ENCODE measurements around the gene NRL. TPM values are rescaled to one million over a fixed set of nuclear protein-coding genes. Genes with fewer than 3 reads are reported as not detected.

The NRL gene
- total and polyA plus RNA-seq, 11 donors, result 1.3 to 3.0 (median 2.1) TPM

DNA sequence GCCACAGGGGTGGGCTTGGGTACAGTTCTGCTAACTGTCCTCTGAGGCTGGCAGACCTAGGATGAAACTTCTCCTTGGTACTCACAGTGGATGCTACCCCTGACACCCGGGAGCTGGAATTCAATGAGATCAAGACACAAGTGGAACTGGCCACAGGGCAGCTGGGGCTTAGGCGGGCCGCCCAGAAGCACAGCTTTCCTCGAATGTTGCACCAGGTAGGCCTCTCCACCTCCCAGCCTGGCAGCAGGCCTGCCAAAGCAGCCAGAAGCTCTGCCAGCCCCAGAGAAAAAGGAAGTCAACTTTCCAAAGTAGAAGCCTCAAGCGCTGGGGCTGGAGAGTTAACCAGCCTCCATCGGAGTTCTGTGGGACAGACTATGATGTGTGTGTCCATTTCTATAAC lies 2.4 kb upstream of the NRL start:
- intact Hi-C loops (cut with DNase I), result no loop called here

DNA sequence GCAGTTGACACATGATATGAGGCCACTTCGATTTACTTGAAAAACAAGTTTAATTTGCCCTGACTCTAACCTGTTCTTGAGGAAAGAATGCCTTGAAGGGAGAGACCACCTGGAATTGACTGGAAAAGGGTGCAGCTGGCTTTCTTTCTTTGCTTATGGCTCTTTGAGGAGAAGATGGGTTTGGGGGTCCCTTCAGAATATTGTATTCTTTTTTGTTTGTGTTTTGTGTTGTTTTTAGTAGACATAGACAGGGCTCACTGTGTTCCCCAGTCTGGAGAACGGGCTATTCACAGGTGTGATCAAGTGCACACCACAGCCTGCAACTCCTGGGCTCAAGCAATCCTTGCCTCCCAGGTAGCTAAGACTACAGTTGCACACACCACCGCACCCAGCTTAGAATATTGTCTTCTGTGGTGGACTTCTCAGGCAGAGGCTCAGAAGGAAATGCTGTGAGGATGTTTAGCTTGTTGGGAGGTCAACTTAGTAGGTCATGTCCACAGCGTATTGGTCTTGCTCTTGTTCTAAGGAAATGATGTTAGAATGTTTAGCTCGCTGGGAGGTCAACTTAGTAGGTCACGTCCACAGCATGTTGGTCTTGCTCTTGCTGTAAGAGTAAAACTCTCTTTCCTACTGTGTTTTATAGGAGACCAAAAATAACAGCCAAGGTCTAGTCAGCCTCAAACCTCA lies 1.5 kb upstream of the NRL start:
- Histone ChIP-seq H3K4me3 (peak overlapping the region in 9 of 12 donors; percentile 59 to 79 (median 71)), H3K36me3 (peaks cover 0 to 51% (median 45%) of the 10 kb centered on the region in 9 donors), H3K9me3 (no peaks in the 10 kb centered on the region), H3K27me3 (no peaks in the 10 kb centered on the region), H3K27ac (no peak overlapping the region), H3K4me1 (peaks cover 0 to 28% (median 17%) of the 10 kb centered on the region in 12 donors)
- 82 to 84% (median 83%) methylated on average over 6 of the region's 6 CpGs for WGBS, 4 donors
- ATAC-seq (no peak), DNase-seq (no peak)
- TF ChIP-seq, protein P1, sequence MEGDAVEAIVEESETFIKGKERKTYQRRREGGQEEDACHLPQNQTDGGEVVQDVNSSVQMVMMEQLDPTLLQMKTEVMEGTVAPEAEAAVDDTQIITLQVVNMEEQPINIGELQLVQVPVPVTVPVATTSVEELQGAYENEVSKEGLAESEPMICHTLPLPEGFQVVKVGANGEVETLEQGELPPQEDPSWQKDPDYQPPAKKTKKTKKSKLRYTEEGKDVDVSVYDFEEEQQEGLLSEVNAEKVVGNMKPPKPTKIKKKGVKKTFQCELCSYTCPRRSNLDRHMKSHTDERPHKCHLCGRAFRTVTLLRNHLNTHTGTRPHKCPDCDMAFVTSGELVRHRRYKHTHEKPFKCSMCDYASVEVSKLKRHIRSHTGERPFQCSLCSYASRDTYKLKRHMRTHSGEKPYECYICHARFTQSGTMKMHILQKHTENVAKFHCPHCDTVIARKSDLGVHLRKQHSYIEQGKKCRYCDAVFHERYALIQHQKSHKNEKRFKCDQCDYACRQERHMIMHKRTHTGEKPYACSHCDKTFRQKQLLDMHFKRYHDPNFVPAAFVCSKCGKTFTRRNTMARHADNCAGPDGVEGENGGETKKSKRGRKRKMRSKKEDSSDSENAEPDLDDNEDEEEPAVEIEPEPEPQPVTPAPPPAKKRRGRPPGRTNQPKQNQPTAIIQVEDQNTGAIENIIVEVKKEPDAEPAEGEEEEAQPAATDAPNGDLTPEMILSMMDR (IDR thresholded peaks at IDR 0.05), result no peak
- TF ChIP-seq POLR2A (IDR thresholded peaks at IDR 0.05), result no peak
- intact Hi-C loops (cut with DNase I), result no loop called here

More for the DNA sequence above, 2.4 kb upstream of the NRL start:
- WGBS, 4 donors, result 86 to 91% (median 88%) methylated on average over 6 of the region's 6 CpGs
- ATAC-seq, result no peak
- peaks cover 0 to 60% (median 54%) of the 10 kb centered on the region in 9 donors for H3K36me3 ChIP-seq
- H3K4me1 ChIP-seq, result peaks cover 0 to 28% (median 17%) of the 10 kb centered on the region in 12 donors
- H3K9me3 ChIP-seq, result no peaks in the 10 kb centered on the region
- TF ChIP-seq, protein P1 (IDR thresholded peaks at IDR 0.05), result no peak
- TF ChIP-seq POLR2A (IDR thresholded peaks at IDR 0.05), result no peak
- H3K4me3 ChIP-seq, result no peak overlapping the region
- no peak for DNase-seq
- no peak overlapping the region for H3K27ac ChIP-seq
- H3K27me3 ChIP-seq, result no peaks in the 10 kb centered on the region

DNA sequence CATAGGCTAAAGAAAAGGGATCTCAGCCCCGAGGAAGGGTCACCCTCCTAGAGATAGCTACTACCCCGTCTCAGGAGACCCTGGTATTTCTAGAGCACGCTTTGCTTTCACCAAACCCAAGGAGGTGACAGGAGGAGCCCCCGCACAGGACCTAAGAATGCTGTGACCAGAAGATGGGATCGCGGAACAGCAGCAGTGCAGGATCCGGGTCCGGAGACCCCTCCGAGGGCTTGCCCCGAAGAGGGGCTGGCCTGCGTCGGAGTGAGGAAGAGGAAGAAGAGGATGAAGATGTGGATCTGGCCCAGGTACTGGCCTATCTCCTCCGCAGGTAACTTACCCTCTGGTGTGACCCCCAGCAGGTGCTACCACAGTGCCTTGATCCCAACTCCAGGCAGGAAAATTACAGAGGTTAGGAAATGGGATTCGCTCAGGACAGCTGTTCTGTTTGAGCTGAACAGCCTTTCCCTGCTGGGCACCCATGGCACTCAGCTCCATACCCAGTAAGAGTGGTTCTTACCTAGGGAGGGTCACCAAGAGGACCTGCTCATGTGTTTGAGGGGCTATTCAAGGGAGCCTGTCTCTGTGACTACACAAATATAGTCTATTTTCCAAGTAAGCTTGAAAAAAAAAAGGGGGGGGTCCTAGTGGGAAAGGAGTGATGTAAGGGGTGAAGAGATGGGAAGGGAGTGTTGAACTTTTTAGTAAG lies 826 bp upstream of the NRL start:
- H3K27me3 ChIP-seq, result no peaks in the 10 kb centered on the region
- no peak for DNase-seq
- peaks cover 0 to 28% (median 18%) of the 10 kb centered on the region in 12 donors for H3K4me1 ChIP-seq
- H3K4me3 ChIP-seq, result peak overlapping the region; percentile 48 to 79 (median 71)
- peak overlapping the region in 11 of 12 donors; percentile 44 to 100 (median 97) for H3K27ac ChIP-seq
- no peak for TF ChIP-seq POLR2A (IDR thresholded peaks at IDR 0.05)
- TF ChIP-seq, protein P1 (IDR thresholded peaks at IDR 0.05), result no peak
- 1 to 6% (median 3%) methylated on average over 12 to 14 of the region's 14 CpGs for WGBS, 4 donors
- H3K9me3 ChIP-seq, result no peaks in the 10 kb centered on the region
- ATAC-seq, result peak in 1 of 4 donors; percentile 0
- intact Hi-C loops (cut with DNase I), result loop anchor here in 3 of 10 donors (2.0 kb wide), 4 partner anchors 15 to 73 kb away; partner anchors contain the start of genes EMC9 (in 2 of the 3), FITM1 (in 1 of the 3), IPO4 (in 1 of the 3) and IRF9 (in 1 of the 3)
- peaks cover 0 to 44% (median 38%) of the 10 kb centered on the region in 9 donors for H3K36me3 ChIP-seq

All from heart left ventricle (tissue), 16 donors.